ENCODE measurements around the gene ARRB1.

- TF ChIP-seq CTCF (IDR thresholded peaks at IDR 0.05; ENCODE audit: low read depth, low read length, missing input control) (no peak), GABPA (IDR thresholded peaks at IDR 0.05 in 1 of 2, conservative IDR thresholded peaks at IDR 0.05 in 1 of 2) (no peak), HNF4A (conservative IDR thresholded peaks at IDR 0.05) (no peak), TAF1 (conservative IDR thresholded peaks at IDR 0.05) (no peak), FOXA1 (IDR thresholded peaks at IDR 0.05) (no peak), EGR1 (IDR thresholded peaks at IDR 0.05; ENCODE audit: low read depth in 2 of 2) (no peak), SP1 (IDR thresholded peaks at IDR 0.05) (no peak), YY1 (IDR thresholded peaks at IDR 0.05) (no peak), RXRA (IDR thresholded peaks at IDR 0.05) (peak in 1 of 2 donors; percentile 7), JUND (IDR thresholded peaks at IDR 0.05) (no peak)
- TF ChIP-seq, protein P1, sequence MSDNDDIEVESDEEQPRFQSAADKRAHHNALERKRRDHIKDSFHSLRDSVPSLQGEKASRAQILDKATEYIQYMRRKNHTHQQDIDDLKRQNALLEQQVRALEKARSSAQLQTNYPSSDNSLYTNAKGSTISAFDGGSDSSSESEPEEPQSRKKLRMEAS (IDR thresholded peaks at IDR 0.05), result no peak
- TF ChIP-seq, protein P2, sequence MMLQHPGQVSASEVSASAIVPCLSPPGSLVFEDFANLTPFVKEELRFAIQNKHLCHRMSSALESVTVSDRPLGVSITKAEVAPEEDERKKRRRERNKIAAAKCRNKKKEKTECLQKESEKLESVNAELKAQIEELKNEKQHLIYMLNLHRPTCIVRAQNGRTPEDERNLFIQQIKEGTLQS (IDR thresholded peaks at IDR 0.05), result no peak
Measured at GRCh38 chr11:75339685-75340409, 11.6 kb downstream of the ARRB1 start.
